Measurements from ENCODE around the gene AHCYL1.
"Not testable (repeated sequence)": the region's sequence is repeated elsewhere in the genome, so short reads cannot be mapped to it uniquely, and the experiment has no call there.

Gene AHCYL1

DNA sequence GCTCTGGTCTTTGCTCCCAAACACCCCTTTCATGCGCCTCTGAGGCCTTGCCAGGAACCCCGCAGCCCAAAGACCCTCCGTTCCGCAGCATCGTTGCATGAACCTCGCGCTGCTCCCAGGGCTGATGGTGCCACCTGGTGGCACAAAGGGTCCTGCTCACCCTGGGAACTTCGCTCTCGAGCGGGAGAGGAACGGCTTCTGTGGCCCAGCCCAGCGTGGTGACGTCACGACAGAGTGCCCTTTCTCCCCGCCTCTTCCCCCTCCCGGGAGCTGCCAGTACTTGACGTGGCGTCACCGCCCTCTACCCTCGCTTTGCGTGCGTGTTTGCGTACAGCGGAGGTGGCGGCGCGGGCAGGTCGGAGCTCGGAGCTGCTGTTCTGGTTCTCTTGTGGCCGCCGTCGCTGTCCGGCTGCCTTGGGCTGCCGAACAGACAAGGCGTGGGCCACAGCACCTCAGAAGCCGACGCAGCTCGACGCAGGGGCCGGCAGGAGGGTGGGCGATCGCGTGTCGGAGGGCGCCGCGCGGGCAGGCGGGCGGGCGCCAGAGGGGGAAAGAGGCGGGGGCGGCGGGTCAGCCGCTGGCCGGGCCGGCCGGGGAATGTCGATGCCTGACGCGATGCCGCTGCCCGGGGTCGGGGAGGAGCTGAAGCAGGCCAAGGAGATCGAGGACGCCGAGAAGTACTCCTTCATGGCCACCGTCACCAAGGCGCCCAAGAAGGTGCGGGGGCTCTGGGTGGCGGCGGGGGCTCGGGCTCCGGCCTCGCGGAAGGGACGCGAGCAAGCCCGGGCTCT lies at the start of gene AHCYL1:
AHCYL1 (plus strand) TSS at position 310 of the 791 bp plus-strand sequence; CDS start at position 598, 288 bp downstream.
- peak; percentile 97 for FAIRE-seq

DNA sequence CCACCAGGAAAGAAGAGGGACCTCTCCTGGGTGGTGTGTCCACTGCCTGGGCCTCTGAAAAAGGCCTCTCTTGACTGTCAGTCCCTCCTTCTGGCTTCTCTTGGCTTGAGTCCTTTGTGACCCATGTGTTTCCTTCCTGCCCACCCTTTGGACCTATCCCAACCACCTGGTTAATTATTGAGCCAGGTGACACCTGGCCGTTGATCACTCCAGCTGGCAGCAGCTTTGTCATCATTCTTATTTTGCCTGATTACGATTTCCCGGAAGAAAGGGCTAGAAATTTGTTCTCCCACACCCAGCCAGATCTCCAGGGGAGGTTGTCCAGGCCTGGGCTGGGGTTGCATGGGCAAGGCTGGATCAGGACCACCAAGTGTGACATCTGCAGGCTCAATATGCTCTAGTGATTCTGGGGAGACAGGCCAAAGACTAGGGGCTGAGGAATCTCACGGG lies 49.1 kb upstream of the AHCYL1 start:
- no peak for FAIRE-seq
- no peak for DNase-seq (ENCODE audit: low spot score)

More for the DNA sequence above, at the start of gene AHCYL1:
- DNase-seq (ENCODE audit: low spot score): peak; percentile 100

DNA sequence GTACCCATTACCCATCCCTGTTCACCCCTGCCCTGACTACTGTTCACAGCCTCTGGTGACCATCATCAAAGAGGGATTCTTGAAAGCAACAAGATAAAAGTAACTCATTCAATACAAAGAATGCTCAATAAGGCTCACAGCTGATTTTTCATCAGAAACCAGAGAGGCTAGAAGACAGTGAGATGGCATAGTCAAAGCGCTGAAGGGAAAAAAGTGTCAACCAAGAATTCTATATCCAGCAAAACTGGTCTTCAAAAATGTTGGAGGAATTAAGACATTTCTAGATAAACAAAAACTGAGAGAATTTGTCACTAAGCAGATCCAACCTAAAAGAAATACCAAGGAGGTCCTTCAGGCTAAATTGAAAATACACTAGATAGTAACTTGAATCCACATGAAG lies 46.8 kb upstream of the AHCYL1 start:
- no peak for FAIRE-seq
- no peak for DNase-seq (ENCODE audit: low spot score)

DNA sequence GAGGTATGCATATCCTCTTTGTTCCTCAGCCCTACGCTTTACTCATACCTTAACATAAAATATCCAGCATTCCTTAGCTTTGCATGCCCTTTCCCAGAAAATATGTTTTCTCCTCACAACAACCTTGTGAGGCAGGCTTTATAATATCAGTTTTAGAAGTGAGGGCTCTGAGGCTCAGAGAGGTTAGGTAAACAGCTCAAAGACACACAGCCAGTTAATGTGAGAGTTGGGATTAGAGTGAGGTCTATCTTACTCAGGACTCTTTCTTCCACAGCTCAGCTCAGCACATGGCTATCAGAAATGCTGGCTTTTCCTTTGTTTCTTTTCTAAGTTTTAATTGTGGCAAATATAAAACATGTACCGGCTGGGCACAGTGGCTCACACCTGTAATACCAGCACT lies 46.0 kb upstream of the AHCYL1 start:
- DNase-seq (ENCODE audit: low spot score) (no peak), FAIRE-seq (no peak)

DNA sequence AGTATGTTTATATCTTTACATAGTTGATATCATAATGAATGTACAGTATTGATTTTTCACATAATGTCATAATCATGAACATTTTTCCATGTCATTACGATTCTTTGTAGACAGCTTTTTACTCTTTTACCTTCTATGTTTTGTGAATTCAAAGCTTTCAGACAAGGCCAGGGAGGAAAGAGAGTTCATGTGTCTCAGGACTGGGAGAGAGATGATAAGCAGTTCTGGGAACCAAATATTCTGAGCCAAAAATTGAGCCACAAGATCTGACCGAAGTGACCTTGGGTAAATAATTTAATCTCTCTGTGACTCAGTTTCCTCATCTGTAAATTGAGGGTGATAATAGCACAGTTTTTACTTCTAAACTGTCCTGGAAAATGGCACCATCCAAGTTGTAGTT lies 42.1 kb upstream of the AHCYL1 start:
- DNase-seq (ENCODE audit: low spot score) (no peak), FAIRE-seq (no peak)

DNA sequence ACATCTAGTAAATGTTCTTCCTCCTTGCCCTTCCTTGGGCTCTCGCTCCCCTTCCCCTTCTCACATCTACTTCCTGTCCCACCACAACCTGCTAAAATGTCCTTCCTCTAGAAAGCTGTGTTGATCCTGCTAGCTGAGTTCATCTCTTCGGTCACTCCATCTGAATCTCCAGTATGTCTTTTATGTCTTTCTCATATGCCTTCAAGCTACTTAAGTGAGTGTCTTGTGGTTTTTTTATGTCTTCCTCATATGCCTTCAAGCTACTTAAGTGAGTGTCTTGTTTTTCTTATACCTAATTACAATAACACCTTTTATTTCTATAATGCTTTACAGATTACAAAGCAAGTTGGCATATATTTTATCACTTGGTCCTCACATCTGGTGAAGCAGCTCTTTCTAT lies 40.0 kb upstream of the AHCYL1 start:
- FAIRE-seq (no peak), DNase-seq (ENCODE audit: low spot score) (no peak)

DNA sequence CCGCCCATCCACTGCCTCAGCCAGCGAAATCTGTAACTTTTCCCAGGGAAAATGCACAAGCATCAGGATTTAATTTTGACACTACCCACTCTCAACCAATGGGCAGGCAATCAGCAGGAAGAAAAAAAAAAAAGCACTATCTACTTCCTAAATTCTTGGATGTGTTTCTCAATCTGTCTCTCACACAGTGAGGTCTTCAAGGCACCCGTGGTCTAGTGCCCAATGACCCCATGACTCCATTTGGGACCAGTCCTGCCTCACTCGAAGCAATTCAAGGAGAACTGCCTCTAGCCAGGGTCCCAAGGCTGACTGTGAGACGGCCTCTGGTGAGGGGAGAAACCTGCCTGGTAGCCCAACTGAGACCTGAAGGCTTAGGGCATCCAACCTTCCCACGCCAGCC lies 38.1 kb upstream of the AHCYL1 start:
- no peak for FAIRE-seq

DNA sequence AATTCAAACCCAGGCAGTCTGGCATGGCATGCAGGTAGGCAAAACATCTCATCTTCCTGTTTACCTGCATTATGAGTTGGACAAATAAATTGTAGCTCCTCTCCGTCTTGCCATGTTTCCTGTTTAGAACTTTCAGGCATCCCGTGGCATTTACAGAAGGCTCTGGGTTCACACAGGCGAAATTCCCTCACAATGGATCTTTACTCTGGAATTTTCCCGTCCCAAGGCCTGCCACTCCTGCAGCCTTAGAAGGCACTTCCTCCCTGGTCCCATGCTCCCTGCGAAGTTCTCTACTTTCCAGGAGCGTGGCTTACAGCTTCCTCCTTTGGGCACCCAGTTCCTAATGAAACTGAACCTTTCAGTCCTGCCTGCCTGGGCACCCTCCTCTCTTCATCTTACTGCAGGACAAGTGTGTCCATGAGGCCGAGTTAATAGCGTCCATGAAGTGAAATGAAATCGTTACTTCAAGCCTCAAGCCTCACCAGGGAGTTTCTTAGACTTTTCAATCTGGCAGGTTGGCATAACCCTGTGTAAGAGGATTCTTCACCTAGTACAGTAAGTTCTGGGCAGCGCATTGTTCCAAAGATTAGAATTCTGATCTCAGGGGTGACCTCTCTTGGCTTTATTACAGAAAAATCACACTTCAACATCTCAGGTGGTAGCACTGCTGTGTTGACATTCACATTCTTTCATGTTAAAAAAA lies 36.8 kb upstream of the AHCYL1 start:
- FAIRE-seq: no peak
- no peak for DNase-seq (ENCODE audit: low spot score)

More for the DNA sequence above, 38.1 kb upstream of the AHCYL1 start:
- no peak for DNase-seq (ENCODE audit: low spot score)

DNA sequence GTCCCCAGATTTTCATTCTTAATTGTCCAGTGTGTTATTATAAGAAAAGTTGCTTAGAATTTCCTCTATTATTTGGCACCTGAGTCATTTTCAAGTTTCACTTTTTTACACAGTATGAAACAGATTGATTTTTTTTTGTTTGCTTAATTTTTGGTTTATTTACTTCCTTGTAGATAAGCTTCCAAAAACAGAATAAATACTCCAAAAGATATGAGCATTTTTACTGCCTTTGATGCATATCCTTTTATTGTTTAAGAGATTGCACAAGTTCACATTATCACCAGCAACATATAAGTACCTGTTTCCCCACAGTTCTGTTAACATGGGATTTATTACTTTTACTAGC lies 36.3 kb upstream of the AHCYL1 start:
- DNase-seq (ENCODE audit: low spot score) (no peak), FAIRE-seq (no peak)

DNA sequence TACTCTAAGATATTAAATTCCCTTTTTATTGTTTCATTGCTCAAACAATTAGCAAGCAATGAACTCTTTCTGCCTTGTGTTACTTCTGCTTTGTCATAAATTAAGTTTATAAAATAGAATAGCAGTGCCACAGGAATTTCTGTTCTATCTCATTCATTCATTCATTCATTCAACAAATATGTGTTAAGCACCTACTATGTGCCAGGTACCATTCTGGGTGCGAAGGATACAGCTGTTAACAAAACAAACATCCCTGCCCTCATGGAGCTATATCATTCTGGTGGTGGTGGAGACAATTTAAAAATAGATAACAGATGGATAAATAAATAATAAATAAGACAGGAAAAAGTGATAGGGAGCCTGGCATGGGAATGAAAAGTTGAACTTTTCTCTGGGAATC lies 34.5 kb upstream of the AHCYL1 start:
- DNase-seq (ENCODE audit: low spot score) (no peak), FAIRE-seq (no peak)

DNA sequence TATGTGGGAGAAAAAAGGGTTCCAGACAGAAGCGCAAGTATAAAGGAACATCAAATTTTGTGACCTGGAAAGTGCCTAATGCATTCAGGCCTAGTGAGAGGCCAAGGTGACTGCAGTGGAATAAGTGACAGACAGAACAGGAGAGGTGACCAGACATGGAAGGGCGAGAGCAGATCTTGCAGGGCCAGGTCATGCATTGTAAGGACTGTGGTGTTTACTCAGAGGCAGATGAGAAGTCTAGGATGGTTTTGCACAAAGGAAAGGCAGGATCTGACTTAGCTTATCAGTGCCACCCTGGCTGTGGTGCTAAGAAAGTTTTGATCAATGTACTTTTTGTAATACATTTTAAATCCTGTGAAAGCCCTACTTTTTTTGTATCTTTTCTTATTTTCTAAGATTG lies 34.1 kb upstream of the AHCYL1 start:
- no peak for FAIRE-seq
- no peak for DNase-seq (ENCODE audit: low spot score)

DNA sequence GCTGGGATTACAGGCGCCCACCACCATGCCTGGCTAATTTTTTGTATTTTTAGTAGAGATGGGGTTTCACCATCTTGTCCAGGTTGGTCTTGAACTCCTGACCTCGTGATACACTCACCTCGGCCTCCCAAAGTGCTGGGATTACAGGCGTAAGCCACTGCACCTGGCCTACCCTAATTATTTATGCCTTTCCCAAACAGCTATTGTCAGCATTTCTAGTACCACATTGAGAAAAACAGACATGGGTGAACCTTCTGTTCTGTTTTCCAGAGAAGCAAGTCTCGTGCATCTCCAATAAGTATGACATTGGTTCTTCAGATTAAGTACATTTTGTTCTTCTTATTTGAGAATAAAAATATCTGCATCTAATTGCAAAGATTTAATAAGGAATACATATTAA lies 33.1 kb upstream of the AHCYL1 start:
- DNase-seq (ENCODE audit: low spot score); FAIRE-seq: not testable (repeated sequence)

DNA sequence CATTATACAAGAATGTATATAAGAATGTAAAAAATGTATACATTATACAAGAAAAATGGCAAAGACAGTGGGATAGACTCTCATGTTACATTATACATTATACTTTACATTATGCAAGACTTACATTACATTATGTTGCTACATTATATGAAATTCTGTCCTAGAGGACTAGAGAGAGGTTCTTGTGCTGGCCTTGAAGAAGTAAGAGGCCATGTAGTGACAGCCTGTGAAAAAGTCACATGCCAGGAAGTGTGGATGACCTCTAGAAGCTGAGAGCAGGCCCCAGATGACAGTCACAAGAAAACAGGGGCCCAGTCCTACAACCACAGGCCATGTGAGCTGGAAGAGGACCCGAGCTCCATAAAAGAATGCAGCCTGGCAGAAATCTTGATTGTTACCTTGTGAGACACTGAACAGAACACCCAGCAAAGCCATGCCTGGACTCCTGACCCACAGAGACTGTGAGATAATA lies 30.5 kb upstream of the AHCYL1 start:
- FAIRE-seq (no peak), DNase-seq (ENCODE audit: low spot score) (no peak)

DNA sequence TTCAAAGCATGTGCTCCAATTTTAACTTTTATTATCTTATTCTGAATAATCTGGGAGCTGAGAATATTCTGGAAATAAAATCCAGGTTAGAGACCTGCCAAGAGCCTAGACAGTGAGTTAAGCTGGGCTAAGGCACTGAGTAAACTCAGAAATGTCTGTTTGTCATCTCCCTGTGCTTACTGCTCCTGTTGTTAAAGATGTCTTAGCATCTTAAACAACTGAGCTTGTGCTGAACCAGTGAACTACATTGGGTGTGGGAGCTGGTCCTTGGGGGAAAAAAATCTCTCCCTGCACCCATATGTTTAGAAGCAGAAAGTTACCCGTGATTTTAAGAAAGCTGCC lies 25.0 kb upstream of the AHCYL1 start:
- DNase-seq (ENCODE audit: low spot score) (no peak), FAIRE-seq (peak; percentile 55)

DNA sequence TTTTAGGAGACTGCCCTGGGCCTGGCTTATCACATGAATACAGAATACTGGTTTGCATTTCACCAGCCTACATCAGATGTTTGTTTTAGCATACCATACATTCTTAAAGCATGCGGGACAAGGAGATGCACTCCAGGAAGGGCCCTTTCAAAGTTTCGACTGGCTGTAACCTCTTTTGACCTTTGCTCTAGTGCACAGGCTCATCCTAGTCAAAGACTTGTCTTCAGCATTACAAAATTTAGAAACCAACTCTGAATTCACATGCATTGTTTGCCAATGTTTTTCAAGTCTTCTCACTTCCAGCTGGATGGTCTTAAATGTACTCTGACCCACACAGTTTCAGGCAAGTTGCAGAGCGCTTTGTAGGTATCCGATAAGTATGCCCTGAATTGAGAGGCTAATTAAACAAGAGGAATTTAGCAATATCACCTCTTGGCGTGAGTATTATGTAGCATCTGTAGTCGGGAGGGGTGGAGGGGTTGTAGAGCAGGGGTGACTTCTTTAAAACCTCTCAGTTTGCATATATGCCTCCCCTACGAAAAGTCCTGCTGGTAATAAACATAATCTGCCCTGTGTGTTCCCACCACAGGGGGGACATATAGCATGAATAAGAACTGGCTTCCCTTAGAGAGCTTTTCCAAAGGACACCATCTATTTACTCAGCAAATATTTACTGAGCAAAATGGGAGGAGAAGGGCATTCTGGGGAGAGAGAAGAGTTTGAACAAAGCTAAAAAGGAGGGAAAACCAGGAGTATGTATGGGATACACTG lies 24.4 kb upstream of the AHCYL1 start:
- FAIRE-seq (peak; percentile 5), DNase-seq (ENCODE audit: low spot score) (peak; percentile 75)

DNA sequence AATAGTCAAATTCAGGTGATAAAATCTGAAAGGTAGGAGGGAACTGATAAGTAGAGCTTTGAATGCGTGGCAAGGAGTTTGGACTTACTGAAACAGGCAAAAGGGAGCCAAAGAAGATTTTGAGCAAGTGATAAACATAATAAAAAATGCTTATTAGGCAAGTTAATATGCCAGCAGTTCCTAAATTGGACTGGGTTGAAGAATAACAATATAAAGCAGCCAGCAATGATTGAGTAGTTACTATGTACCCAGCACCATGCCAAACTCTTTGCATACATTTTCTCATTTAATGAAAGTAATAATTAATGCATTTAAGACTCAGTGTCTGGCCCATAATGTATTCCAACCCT lies 23.8 kb upstream of the AHCYL1 start:
- no peak for DNase-seq (ENCODE audit: low spot score)

DNA sequence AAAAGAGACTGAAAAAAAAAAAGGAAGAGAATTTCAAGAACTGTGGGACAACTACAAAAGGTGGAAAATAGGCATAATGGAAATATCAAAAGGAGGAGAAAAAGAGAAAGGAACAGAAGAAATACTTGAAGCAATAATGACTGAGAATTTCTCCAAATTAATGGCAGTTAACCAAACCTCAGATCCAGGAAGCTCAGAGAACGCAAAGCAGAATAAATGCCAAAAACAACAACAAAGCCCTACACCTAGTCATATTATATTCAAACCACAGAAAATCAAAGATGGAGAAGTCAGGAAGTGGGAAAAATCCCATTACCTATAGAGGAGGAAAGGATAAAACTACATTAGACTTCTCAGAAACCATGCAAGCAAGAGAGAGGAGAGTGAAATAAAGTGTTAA lies 20.7 kb upstream of the AHCYL1 start:
- no peak for DNase-seq (ENCODE audit: low spot score)
- FAIRE-seq: no peak

More for the DNA sequence above, 23.8 kb upstream of the AHCYL1 start:
- FAIRE-seq: no peak

DNA sequence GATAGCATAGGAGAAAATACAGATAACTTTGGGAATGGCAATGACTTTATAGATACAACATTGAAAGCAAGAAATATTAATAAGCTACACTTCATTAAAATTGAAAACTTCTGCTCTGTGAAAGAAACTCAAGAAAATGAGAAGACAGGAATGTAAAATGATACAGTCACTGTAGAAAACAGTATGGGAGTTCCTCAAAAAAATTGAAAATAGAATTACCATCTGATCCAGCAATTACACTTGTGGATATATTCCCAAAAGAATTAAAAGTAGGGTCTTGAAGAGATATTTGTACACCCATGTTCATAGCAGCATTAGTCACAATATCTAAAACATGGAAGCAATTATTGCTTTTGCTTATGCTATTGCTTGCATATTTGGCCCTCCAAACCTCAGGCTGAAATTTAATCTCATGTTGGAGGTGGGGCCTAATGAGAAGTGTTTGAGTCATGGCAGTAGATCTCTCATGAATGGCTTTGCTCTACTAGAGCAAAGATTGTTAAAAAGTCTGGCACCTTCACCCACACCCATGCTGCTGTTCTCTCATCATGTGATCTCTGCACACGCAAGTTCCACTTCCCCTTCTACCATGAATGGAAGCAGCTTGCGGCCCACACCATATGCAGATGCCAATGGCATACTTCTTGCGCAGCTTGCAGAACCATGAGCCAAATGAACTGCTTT lies 15.3 kb upstream of the AHCYL1 start:
- FAIRE-seq: no peak
- no peak for DNase-seq (ENCODE audit: low spot score)

DNA sequence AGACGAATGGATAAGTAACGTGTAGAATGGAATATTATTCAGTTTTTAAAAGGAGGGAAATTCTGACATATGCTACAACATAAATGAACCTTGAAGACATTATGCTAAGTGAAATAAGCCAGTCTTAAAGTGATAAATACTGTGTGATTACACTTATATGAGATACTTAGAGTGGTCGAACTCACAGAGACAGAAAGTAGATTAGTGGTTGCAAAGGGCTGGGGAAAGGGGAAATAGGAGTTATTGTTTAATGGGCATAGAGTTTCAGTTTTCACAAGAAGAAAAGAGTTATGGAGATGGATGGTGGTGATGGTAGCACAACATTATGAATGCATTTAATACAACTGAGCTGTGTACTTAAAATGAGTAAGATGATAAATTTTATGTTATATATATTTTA lies 14.7 kb upstream of the AHCYL1 start:
- FAIRE-seq (no peak), DNase-seq (ENCODE audit: low spot score) (no peak)

DNA sequence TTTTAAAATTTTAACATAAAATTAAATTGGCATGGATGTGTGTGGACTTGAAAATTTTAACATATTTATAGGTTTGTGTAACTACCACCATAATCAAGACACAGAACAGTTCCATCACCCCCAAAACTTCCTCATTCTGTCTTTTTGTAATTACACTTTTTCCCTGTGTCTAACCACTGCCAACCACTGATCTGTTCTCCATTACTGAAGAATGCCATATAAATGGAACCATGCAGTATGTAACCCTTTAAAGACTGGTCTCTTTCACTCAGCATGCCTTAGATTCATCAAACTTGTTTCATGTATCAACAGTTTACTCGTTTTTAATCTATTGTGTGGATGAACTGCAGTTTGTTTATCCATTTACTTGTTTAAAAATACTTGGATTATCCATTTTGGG lies 13.0 kb upstream of the AHCYL1 start:
- FAIRE-seq (no peak), DNase-seq (ENCODE audit: low spot score) (no peak)

DNA sequence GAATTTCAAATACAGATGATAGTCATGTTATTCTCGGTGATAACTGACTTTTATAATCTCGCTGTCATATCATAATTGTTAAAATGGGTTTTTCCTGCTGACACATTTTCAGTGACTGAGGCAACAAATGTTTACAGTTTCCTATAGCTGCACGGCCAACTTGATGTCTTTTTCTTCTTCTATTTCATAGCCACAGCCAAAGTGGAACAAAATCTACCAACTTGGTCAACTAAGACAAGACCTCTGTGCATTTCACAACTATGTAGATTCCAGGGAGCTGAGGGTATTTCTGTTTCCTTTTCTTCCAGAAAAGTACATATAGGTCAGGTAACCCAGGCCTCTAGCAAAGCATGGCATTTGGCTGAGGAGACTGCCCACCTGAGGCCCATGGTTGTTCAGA lies 10.4 kb upstream of the AHCYL1 start:
- FAIRE-seq: no peak
- no peak for DNase-seq (ENCODE audit: low spot score)

DNA sequence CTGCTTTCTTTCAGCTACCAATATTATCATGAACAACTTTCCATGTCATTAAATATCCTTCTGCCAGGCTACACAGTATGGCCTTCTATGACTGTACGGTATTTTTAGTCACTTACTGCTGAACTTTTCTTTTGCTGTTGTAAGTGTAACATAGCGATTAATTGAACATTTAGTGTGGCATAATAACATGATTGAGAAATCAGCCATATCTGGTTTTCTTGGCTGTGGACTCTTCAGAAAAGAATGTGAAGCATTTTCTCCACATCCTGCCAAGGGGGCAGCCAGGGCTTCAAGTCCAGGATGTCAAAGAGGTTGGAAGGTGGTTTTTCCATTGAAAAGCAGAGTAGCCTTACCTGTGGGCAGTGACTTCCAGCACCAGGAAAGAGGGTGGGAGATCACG lies 8.8 kb upstream of the AHCYL1 start:
- FAIRE-seq (no peak), DNase-seq (ENCODE audit: low spot score) (peak; percentile 75)

All from urothelium cell line (cell line).